ENCODE measurements around the gene KCNH6.

The KCNH6 gene

DNA sequence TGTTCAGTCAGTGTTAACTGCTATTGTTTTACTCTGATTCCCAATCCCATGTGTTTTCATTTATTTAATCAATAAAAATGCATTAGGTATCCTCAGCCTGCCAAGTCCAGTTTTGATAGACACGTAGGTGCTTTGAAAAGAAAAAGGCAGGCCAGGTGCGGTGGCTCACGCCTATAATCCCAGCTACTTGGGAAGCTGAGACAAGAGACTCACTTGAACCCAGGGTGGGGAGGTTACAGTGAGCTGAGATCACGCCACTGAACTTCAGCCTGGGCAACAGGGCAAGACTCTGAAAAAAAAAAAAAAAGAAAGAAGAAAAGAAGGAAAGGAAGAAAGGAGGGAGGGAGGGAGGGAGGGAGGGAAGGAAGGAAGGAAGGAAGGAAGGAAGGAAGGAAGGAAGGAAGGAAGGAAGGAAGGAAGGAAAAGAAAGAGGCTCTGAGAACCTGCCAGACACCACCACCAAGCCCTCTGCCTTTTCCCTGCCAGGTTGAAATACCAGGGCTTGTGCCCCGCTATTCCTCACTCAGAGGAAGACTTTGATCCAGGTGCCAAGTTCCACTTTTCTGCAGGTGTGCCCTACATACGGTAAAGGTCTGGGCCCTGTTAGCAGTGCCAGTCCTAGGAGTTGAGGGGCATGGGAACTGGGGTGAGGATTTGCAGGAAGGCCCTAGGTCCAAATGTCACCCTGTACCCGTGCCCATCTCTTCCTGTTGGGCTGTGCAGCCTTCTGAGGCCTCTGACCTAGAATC lies 10.1 kb upstream of the KCNH6 start:
- H3K27ac ChIP-seq (replicated peaks), result no peak overlapping the region
- TF ChIP-seq GABPA (IDR thresholded peaks at IDR 0.05; ENCODE audit: low read depth), result no peak
- DNase-seq (ENCODE audit: low read depth in 1 of 2, low spot score in 1 of 2), result no peak
- no peaks in the 10 kb centered on the region for H3K27me3 ChIP-seq (ENCODE audit: insufficient read depth, poor library complexity, severe bottlenecking)
- no peak overlapping the region for H3K4me3 ChIP-seq (replicated peaks; ENCODE audit: insufficient read depth, low read length)

DNA sequence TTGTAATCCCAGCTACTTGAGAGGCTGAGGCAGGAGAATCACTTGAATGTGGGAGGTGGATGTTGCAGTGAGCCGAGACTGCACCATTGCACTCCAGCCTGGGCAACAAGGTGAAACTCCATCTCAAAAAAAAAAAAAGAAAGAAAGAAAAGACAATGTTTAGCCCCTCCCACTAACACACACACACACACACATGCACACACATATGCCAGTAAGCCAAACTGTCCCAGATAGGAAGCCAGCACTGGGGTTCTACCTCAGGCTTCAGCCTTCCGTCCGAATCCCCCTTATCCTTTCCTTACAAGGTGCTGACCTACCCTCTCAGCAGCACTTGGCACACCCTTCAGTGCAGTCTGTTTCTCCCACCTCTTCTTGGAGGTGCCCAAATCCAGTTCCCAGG lies 8.7 kb upstream of the KCNH6 start:
- no peak overlapping the region for H3K4me3 ChIP-seq (replicated peaks; ENCODE audit: insufficient read depth, low read length)
- TF ChIP-seq, protein P1, sequence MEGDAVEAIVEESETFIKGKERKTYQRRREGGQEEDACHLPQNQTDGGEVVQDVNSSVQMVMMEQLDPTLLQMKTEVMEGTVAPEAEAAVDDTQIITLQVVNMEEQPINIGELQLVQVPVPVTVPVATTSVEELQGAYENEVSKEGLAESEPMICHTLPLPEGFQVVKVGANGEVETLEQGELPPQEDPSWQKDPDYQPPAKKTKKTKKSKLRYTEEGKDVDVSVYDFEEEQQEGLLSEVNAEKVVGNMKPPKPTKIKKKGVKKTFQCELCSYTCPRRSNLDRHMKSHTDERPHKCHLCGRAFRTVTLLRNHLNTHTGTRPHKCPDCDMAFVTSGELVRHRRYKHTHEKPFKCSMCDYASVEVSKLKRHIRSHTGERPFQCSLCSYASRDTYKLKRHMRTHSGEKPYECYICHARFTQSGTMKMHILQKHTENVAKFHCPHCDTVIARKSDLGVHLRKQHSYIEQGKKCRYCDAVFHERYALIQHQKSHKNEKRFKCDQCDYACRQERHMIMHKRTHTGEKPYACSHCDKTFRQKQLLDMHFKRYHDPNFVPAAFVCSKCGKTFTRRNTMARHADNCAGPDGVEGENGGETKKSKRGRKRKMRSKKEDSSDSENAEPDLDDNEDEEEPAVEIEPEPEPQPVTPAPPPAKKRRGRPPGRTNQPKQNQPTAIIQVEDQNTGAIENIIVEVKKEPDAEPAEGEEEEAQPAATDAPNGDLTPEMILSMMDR (IDR thresholded peaks at IDR 0.05; ENCODE audit: insufficient read depth, low read length), result no peak
- TF ChIP-seq, protein P2, sequence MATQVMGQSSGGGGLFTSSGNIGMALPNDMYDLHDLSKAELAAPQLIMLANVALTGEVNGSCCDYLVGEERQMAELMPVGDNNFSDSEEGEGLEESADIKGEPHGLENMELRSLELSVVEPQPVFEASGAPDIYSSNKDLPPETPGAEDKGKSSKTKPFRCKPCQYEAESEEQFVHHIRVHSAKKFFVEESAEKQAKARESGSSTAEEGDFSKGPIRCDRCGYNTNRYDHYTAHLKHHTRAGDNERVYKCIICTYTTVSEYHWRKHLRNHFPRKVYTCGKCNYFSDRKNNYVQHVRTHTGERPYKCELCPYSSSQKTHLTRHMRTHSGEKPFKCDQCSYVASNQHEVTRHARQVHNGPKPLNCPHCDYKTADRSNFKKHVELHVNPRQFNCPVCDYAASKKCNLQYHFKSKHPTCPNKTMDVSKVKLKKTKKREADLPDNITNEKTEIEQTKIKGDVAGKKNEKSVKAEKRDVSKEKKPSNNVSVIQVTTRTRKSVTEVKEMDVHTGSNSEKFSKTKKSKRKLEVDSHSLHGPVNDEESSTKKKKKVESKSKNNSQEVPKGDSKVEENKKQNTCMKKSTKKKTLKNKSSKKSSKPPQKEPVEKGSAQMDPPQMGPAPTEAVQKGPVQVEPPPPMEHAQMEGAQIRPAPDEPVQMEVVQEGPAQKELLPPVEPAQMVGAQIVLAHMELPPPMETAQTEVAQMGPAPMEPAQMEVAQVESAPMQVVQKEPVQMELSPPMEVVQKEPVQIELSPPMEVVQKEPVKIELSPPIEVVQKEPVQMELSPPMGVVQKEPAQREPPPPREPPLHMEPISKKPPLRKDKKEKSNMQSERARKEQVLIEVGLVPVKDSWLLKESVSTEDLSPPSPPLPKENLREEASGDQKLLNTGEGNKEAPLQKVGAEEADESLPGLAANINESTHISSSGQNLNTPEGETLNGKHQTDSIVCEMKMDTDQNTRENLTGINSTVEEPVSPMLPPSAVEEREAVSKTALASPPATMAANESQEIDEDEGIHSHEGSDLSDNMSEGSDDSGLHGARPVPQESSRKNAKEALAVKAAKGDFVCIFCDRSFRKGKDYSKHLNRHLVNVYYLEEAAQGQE (IDR thresholded peaks at IDR 0.05; ENCODE audit: insufficient replicate concordance, low read depth), result no peak
- DNase-seq (ENCODE audit: low read depth in 1 of 2, low spot score in 1 of 2), result no peak
- no peaks in the 10 kb centered on the region for H3K27me3 ChIP-seq (ENCODE audit: insufficient read depth, poor library complexity, severe bottlenecking)
- H3K27ac ChIP-seq (replicated peaks), result no peak overlapping the region

DNA sequence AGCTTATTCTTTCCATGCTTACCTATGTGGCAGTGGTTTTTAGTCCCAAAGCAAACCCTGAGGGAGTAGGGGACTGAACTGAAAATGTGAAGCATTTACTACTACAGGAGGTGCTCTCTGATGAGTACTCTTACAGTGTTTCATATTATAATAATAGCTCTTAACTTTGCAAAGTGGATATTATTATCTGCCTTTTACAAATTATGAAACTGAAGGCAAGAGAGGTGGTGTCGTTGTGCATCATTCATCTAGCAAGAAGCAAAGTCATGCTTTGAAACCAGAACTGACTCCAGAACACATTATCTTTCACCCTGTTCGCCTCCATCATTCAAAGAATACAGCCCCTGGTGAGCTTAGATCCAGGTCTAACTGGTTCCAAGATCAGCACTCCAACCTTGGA lies 8.2 kb upstream of the KCNH6 start:
- TF ChIP-seq GABPA (IDR thresholded peaks at IDR 0.05; ENCODE audit: low read depth), result no peak
- no peak for TF ChIP-seq SPI1 (IDR thresholded peaks at IDR 0.05; ENCODE audit: borderline replicate concordance, low read depth)
- TF ChIP-seq, protein P1 (IDR thresholded peaks at IDR 0.05; ENCODE audit: insufficient read depth, low read length), result no peak
- TF ChIP-seq, protein P2 (IDR thresholded peaks at IDR 0.05; ENCODE audit: insufficient replicate concordance, low read depth), result no peak
- no peak for TF ChIP-seq POLR2AphosphoS5 (IDR thresholded peaks at IDR 0.05; ENCODE audit: low read depth)
- H3K4me3 ChIP-seq (replicated peaks; ENCODE audit: insufficient read depth, low read length), result no peak overlapping the region
- DNase-seq (ENCODE audit: low read depth in 1 of 2, low spot score in 1 of 2), result no peak
- H3K27me3 ChIP-seq (ENCODE audit: insufficient read depth, poor library complexity, severe bottlenecking), result no peaks in the 10 kb centered on the region
- H3K27ac ChIP-seq (replicated peaks), result no peak overlapping the region

DNA sequence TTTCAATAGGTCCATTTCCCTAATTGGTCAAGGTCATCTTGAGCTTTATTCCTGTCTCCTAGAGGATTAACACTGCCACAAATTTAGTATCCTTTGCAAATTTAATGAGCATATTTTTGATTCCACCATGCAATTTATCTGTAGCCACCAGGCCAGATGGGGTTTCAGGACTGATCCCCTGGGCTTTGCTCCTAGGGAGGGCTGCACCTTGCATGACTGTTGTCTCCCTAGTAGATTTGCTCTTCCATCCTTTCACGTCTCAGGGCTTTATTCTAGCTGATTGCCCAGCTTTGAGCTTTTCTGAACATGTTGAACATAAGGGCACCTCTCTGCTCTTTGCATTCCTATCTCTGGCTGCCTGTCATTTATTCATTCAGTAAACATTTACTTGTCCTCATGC lies 7.7 kb upstream of the KCNH6 start:
- Histone ChIP-seq H3K4me3 (replicated peaks; ENCODE audit: insufficient read depth, low read length) (no peak overlapping the region), H3K27me3 (ENCODE audit: insufficient read depth, poor library complexity, severe bottlenecking) (no peaks in the 10 kb centered on the region), H3K27ac (replicated peaks) (no peak overlapping the region)
- TF ChIP-seq POLR2AphosphoS5 (IDR thresholded peaks at IDR 0.05; ENCODE audit: low read depth) (no peak), SPI1 (IDR thresholded peaks at IDR 0.05; ENCODE audit: borderline replicate concordance, low read depth) (no peak), GABPA (IDR thresholded peaks at IDR 0.05; ENCODE audit: low read depth) (no peak)
- TF ChIP-seq, protein P1 (IDR thresholded peaks at IDR 0.05; ENCODE audit: insufficient read depth, low read length), result no peak
- TF ChIP-seq, protein P2 (IDR thresholded peaks at IDR 0.05; ENCODE audit: insufficient replicate concordance, low read depth), result no peak
- no peak for DNase-seq (ENCODE audit: low read depth in 1 of 2, low spot score in 1 of 2)

Measured in HL-60 (cell line).